ENCODE data around the gene TPRX1. TPM values are rescaled to one million over a fixed set of nuclear protein-coding genes. Genes with fewer than 3 reads are reported as not detected.

The TPRX1 gene
- total and polyA plus RNA-seq, 9 of the 15 experiments (the other 6 are each of a cell fraction or from before 2014, with no cell fraction given) = not detected

GRCh38 chr19:47766670-47767069 is 37.7 kb downstream of the TPRX1 start:
- ChIA-PET CTCF (ENCODE audit: low intra/inter-chr PET ratio) (interaction anchor here (0.6 to 2.2 kb wide), 3 partner anchors 21 to 554 kb away, joined by 3 to 30 read pairs (median 9); no protein-coding TSS in a partner anchor), POLR2A (interaction anchor here (2.1 to 2.5 kb wide), 2 partner anchors 8 to 11 kb away, joined by 8 to 15 read pairs; no protein-coding TSS in a partner anchor)
- no TSS peak for BruUV-seq (replicated peaks)
- DNase-seq (ENCODE audit: extremely low read depth in 1 of 4, low spot score in 3 of 4) (peak in 1 of 4 experiments; percentile 30), FAIRE-seq (no peak), ATAC-seq (0 out of 3 replicates have a peak, but pooled peaks have one; percentile 8)
- Histone ChIP-seq H4K20me1 (replicated peaks; ENCODE audit: control insufficient read depth, insufficient read depth, low read length) (peaks cover 2% of the 10 kb centered on the region; the same call in 1 of the 2 replicates), H3K9ac (ENCODE audit: insufficient read depth in 1 of 2, low read depth in 2 of 2, low read length in 2 of 2) (no peak overlapping the region), H3K36me3 (ENCODE audit: control insufficient read depth, insufficient read depth, low read length) (no peaks in the 10 kb centered on the region), H3K4me1 (replicated peaks in 1 of 2; ENCODE audit: control insufficient read depth in 2 of 2, insufficient read depth in 2 of 2, low read length in 2 of 2) (peaks cover 5 to 25% of the 10 kb centered on the region in 2 experiments; a peak in 3 of 5 replicates), H2AFZ (ENCODE audit: low read depth, low read length) (no peak overlapping the region), H3K79me2 (ENCODE audit: control insufficient read depth, insufficient read depth, low read length) (no peaks in the 10 kb centered on the region), H3K9me1 (ENCODE audit: control insufficient read depth, insufficient read depth, low read length) (no peaks in the 10 kb centered on the region), H3K4me2 (ENCODE audit: insufficient read depth, low read length) (no peak overlapping the region), H3K27ac (ENCODE audit: extremely low read depth, low read depth, low read length) (no peak overlapping the region), H3K9me3 (replicated peaks; ENCODE audit: control insufficient read depth, insufficient read depth, low read depth, low read length) (no peaks in the 10 kb centered on the region), H3K4me3 (no peak overlapping the region), H3K27me3 (ENCODE audit: control insufficient read depth in 2 of 2, insufficient read depth in 2 of 2, low read length in 2 of 2) (no peaks in the 10 kb centered on the region)
- in situ Hi-C loops (cut with MboI) (no loop called here), intact Hi-C loops (cut with micrococcal nuclease) (loop anchor here (1.0 kb wide), 1 partner anchor 22 kb away; no protein-coding TSS in a partner anchor)
- WGBS (ENCODE audit: insufficient coverage, low coverage, missing lambda C conversion rate) = 31% methylated on average over 7 of the region's 7 CpGs
- no peak for TF ChIP-seq ELF1 (tag; IDR thresholded peaks at IDR 0.05)
- peak; percentile 72 for TF ChIP-seq ATF7 (IDR thresholded peaks at IDR 0.05)
- TF ChIP-seq CREM (IDR thresholded peaks at IDR 0.05; ENCODE audit: low read depth) = peak; percentile 88
- peak; percentile 52; the same call in 1 of the 2 replicates for TF ChIP-seq CREB1 (IDR thresholded peaks at IDR 0.05)
- peak; percentile 73 for TF ChIP-seq CREB1 (CRISPR knock-in tag; IDR thresholded peaks at IDR 0.05)
- TF ChIP-seq RBM25 (IDR thresholded peaks at IDR 0.05; ENCODE audit: low read depth, low read length, severe bottlenecking) = peak; percentile 77
- TF ChIP-seq PTRF (tag; IDR thresholded peaks at IDR 0.05) = no peak
- TF ChIP-seq CHD4 (IDR thresholded peaks at IDR 0.05; ENCODE audit: insufficient read depth, insufficient replicate concordance, low read depth, low read length, poor library complexity, severe bottlenecking) = no peak
- TF ChIP-seq ATF1 (CRISPR knock-in tag; IDR thresholded peaks at IDR 0.05) = 0 out of 2 replicates have a peak, but pooled peaks have one; percentile 45
- TF ChIP-seq ATF1 (tag; IDR thresholded peaks at IDR 0.05) = peak; percentile 84
- TF ChIP-seq ATF3 (IDR thresholded peaks at IDR 0.05) = peak; percentile 81
- TF ChIP-seq ATF3 (CRISPR knock-in tag; conservative IDR thresholded peaks at IDR 0.05) = no peak
- TF ChIP-seq JUND (IDR thresholded peaks at IDR 0.05; ENCODE audit: borderline replicate concordance, low read depth, low read length) = peak; percentile 56; the same call in 1 of the 2 replicates
- TF ChIP-seq JUND (tag; IDR thresholded peaks at IDR 0.05; ENCODE audit: borderline replicate concordance, low read depth, low read length) = peak; percentile 57; the same call in 2 of the 3 replicates
- peak; percentile 31; the same call in 1 of the 2 replicates for TF ChIP-seq MTA1 (IDR thresholded peaks at IDR 0.05; ENCODE audit: borderline replicate concordance)
